ENCODE data around the gene PPIF.

DNA sequence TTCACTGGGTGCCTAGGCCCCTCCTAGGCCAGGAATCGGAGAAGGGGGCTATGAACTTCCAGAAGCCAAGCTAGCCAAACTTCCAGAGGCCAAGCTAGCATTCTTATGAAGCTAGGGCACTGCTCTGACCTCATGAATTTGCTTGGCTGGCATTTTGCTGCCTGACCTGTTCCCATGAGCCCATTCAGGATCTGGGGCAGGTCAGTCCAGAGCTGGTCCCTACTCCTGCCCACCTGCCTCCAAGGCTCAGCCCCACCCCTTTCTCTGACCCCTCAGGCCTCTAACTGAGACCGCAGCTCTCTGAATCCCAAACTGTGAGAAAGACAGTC, 1.3 kb upstream of the PPIF start:
- TF ChIP-seq CTCF (IDR thresholded peaks at IDR 0.05) (no peak), POLR2A (IDR thresholded peaks at IDR 0.05) (no peak)
